GM23248 (cell line): ENCODE data around the gene DOK6. TPM values are rescaled to one million over a fixed set of nuclear protein-coding genes. Genes with fewer than 3 reads are reported as not detected.
"Not testable (repeated sequence)": the region's sequence is repeated elsewhere in the genome, so short reads cannot be mapped to it uniquely, and the experiment has no call there.

Experiments used
- DNase-seq: peaks from one replicate; pipeline ENCODE4 v3.0.0-alpha.2; 2015
- H2AFZ ChIP-seq: fragments of 200-600 bp; sonication (generic); 2 replicates; pipeline ENCODE4 v1.6.1; 2016; ENCODE audit warnings: antibody characterized with exemption
- H3F3A ChIP-seq: fragments of 200-600 bp; sonication (generic); 2 replicates; pipeline ENCODE4 v1.6.1; 2016; ENCODE audit warnings: mild to moderate bottlenecking, antibody characterized with exemption, mixed run types; ENCODE audit not compliant: insufficient read depth
- H3K27ac ChIP-seq: fragments of 200-600 bp; sonication (generic); 2 replicates; pipeline ENCODE4 v1.5.1; 2016; ENCODE audit warnings: mild to moderate bottlenecking
- H3K27me3 ChIP-seq: fragments of 200-600 bp; sonication (generic); replicated peaks from 2 replicates; pipeline ENCODE4 v1.6.1; 2016; ENCODE audit warnings: mild to moderate bottlenecking; ENCODE audit not compliant: insufficient read depth
- H3K36me3 ChIP-seq: fragments of 200-600 bp; sonication (generic); 2 replicates; pipeline ENCODE4 v1.6.1; 2016; ENCODE audit warnings: low read depth, mild to moderate bottlenecking
- H3K4me1 ChIP-seq: fragments of 200-600 bp; sonication (generic); 2 replicates; pipeline ENCODE4 v1.6.1; 2016; ENCODE audit warnings: mild to moderate bottlenecking; ENCODE audit not compliant: insufficient read depth
- H3K4me2 ChIP-seq: fragments of 200-600 bp; sonication (generic); one replicate; pipeline ENCODE4 v1.6.1; 2016; ENCODE audit warnings: mild to moderate bottlenecking; ENCODE audit not compliant: unreplicated experiment
- H3K4me3 ChIP-seq: fragments of 200-600 bp; sonication (generic); 2 replicates; pipeline ENCODE4 v1.5.1; 2016; ENCODE audit warnings: mild to moderate bottlenecking
- H3K79me2 ChIP-seq: fragments of 200-600 bp; sonication (generic); 2 replicates; pipeline ENCODE4 v1.6.1; 2016; ENCODE audit warnings: mild to moderate bottlenecking; ENCODE audit not compliant: insufficient read depth
- H3K9ac ChIP-seq: fragments of 200-600 bp; sonication (generic); 2 replicates; pipeline ENCODE4 v1.6.1; 2016; ENCODE audit warnings: mild to moderate bottlenecking
- H3K9me2 ChIP-seq: fragments of 200-600 bp; sonication (generic); 2 replicates; pipeline ENCODE4 v1.6.1; 2016; ENCODE audit warnings: mixed run types, mild to moderate bottlenecking, moderate library complexity; ENCODE audit not compliant: insufficient read depth
- H3K9me3 ChIP-seq: fragments of 200-600 bp; sonication (generic); one replicate; pipeline ENCODE4 v1.6.1; 2017; ENCODE audit warnings: low read depth
- H4K20me1 ChIP-seq: fragments of 200-600 bp; sonication (generic); 2 replicates; pipeline ENCODE4 v1.6.0; 2016; ENCODE audit not compliant: insufficient read depth
- EZH2 ChIP-seq: fragments of 200-600 bp; sonication (generic); IDR thresholded peaks from 2 replicates; pipeline ENCODE4 v1.6.1; 2018; ENCODE audit warnings: antibody characterized with exemption, mild to moderate bottlenecking; ENCODE audit not compliant: insufficient read depth, poor library complexity, severe bottlenecking
- EZH2phosphoT487 ChIP-seq: fragments of 200-600 bp; sonication (generic); IDR thresholded peaks from 2 replicates; pipeline ENCODE4 v1.6.1; 2018; ENCODE audit warnings: antibody characterized with exemption, moderate library complexity, mild to moderate bottlenecking, low read depth; ENCODE audit not compliant: insufficient read depth
- WGBS, 2 experiments: methylation state at CpG; one replicate each; pipeline ENCODE4 v1.1.6; 2015 to 2017; ENCODE audit warnings: low lambda C conversion rate in 2 of 2, low coverage in 1 of 2; ENCODE audit errors: missing lambda C conversion rate in 2 of 2; 5-methylcytosine and 5-hydroxymethylcytosine counted together
- in situ Hi-C: fragments of 300-500 bp; cut with MboI; formaldehyde crosslinking; loops from 2 replicates; pipeline ENCODE4 v1.15.0; 2020
- polyA plus RNA-seq: library from polyadenylated mRNA; unstranded; fragments of >200 nt; fragmentation: Nextera tagmentation; extraction: Ambion mirVana; gene quantifications from 2 replicates; pipeline ENCODE4 v1.2.1, GENCODE V29; 2016
- total RNA-seq: library from RNA; depleted of rRNA; stranded (reverse); fragments of >200 nt; shearing (Covaris generic); gene quantifications from 2 replicates; pipeline ENCODE4 v1.2.3, GENCODE V29; 2014

Gene DOK6
- total and polyA plus RNA-seq, 2 experiments from 2014 or later: 1.1 to 5.2 TPM

- Histone ChIP-seq H3K36me3 (no peaks in the 10 kb centered on the region), H3K27ac (no peak overlapping the region), H3K4me3 (no peak overlapping the region), H3K9ac (no peak overlapping the region), H3K4me1 (no peaks in the 10 kb centered on the region), H3K9me3 (no peaks in the 10 kb centered on the region), H3K79me2 (no peaks in the 10 kb centered on the region), H3K9me2 (no peaks in the 10 kb centered on the region), H3F3A (no peaks in the 10 kb centered on the region), H4K20me1 (no peaks in the 10 kb centered on the region), H3K4me2 (no peak overlapping the region), H2AFZ (no peak overlapping the region), H3K27me3 (no peaks in the 10 kb centered on the region)
- WGBS, 2 experiments: 31 to 36% methylated on average over 6 of the region's 6 CpGs
- no peak for DNase-seq
- TF ChIP-seq EZH2: no peak
- no peak for TF ChIP-seq EZH2phosphoT487
- in situ Hi-C loops: no loop called here
These were observed 258.5 kb downstream of the DOK6 start for GRCh38 chr18:69659142-69659651.

DNA sequence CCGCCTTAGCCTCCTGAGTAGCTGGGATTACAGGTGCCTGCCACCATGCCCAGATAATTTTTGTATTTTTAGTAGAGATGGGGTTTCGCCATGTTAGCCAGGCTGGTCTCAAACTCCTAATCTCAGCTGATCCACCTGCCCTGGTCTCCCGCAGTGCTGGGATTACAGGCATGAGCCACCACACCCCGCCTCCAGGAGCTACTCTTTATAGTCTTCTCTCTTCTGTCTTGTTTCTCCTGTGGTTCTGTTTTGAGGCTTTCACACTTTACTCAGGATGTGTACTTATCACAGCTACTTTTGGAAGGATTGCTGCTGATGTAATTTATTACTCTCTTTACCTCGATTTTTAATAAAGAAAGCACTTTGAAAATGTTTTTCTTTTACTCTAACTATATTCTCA, 261.4 kb downstream of the DOK6 start:
- H3K79me2 ChIP-seq, H3K9ac ChIP-seq, H3F3A ChIP-seq, DNase-seq, H3K4me3 ChIP-seq, in situ Hi-C loops, H2AFZ ChIP-seq, H3K27me3 ChIP-seq, H3K36me3 ChIP-seq, H3K9me2 ChIP-seq, H3K27ac ChIP-seq, H4K20me1 ChIP-seq, H3K9me3 ChIP-seq, H3K4me2 ChIP-seq, H3K4me1 ChIP-seq: not testable (repeated sequence)
- 69 to 76% methylated on average over 5 of the region's 5 CpGs for WGBS, 2 experiments

GRCh38 chr18:69664399-69664798, 263.7 kb downstream of the DOK6 start:
- H4K20me1 ChIP-seq: no peaks in the 10 kb centered on the region
- no peak overlapping the region for H3K27ac ChIP-seq
- H3K9ac ChIP-seq: no peak overlapping the region
- no peaks in the 10 kb centered on the region for H3K27me3 ChIP-seq
- H2AFZ ChIP-seq: no peak overlapping the region
- H3K4me1 ChIP-seq: no peaks in the 10 kb centered on the region
- in situ Hi-C loops: no loop called here
- H3K79me2 ChIP-seq: no peaks in the 10 kb centered on the region
- TF ChIP-seq EZH2phosphoT487 (no peak), EZH2 (no peak)
- no peak overlapping the region for H3K4me2 ChIP-seq
- no peak overlapping the region for H3K4me3 ChIP-seq
- DNase-seq: no peak
- H3K9me2 ChIP-seq: no peaks in the 10 kb centered on the region
- no peaks in the 10 kb centered on the region for H3F3A ChIP-seq
- H3K36me3 ChIP-seq: no peaks in the 10 kb centered on the region
- H3K9me3 ChIP-seq: no peaks in the 10 kb centered on the region
- WGBS, 2 experiments: 52 to 62% methylated on average over 3 of the region's 3 CpGs

GRCh38 chr18:69674292-69674877, 273.7 kb downstream of the DOK6 start:
- no peak overlapping the region for H3K27ac ChIP-seq
- H2AFZ ChIP-seq: no peak overlapping the region
- in situ Hi-C loops: no loop called here

DNA sequence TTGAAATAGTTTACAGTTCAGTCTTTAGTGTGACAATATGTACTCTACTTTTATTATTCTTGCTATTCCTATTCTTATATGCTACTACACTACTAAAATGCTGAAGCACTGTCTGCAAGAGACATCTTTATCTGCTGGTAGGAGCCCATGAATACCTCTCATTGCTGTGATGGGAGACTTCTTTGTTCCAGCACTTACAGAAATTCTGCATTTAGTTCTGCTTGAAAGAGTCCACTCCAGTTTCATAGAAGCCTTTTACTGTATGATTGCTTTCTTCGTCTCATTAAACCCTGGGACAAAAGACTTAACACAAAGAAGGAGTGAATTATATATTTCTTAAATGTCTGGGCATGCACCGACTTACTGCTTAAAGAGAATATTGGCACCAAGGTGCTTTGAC, 274.3 kb downstream of the DOK6 start:
- H4K20me1 ChIP-seq: no peaks in the 10 kb centered on the region
- no peak overlapping the region for H3K4me3 ChIP-seq
- WGBS, 2 experiments: 90 to 92% methylated on average over 2 of the region's 2 CpGs
- H3K9ac ChIP-seq: no peak overlapping the region
- no peaks in the 10 kb centered on the region for H3K36me3 ChIP-seq
- H3K79me2 ChIP-seq: no peaks in the 10 kb centered on the region
- no peak overlapping the region for H3K27ac ChIP-seq
- no peaks in the 10 kb centered on the region for H3F3A ChIP-seq
- H3K4me2 ChIP-seq: no peak overlapping the region
- DNase-seq: no peak
- H3K9me3 ChIP-seq: no peaks in the 10 kb centered on the region
- TF ChIP-seq EZH2 (no peak), EZH2phosphoT487 (no peak)
- H2AFZ ChIP-seq: no peak overlapping the region
- H3K4me1 ChIP-seq: no peaks in the 10 kb centered on the region
- no peaks in the 10 kb centered on the region for H3K27me3 ChIP-seq
- in situ Hi-C loops: no loop called here
- no peaks in the 10 kb centered on the region for H3K9me2 ChIP-seq

More at GRCh38 chr18:69674292-69674877, 273.7 kb downstream of the DOK6 start:
- H3K27me3 ChIP-seq: no peaks in the 10 kb centered on the region
- 93 to 99% methylated on average over 2 of the region's 2 CpGs for WGBS, 2 experiments
- no peaks in the 10 kb centered on the region for H3K9me3 ChIP-seq
- H3K4me3 ChIP-seq: no peak overlapping the region
- H3K9me2 ChIP-seq: no peaks in the 10 kb centered on the region
- no peaks in the 10 kb centered on the region for H3K4me1 ChIP-seq
- H3F3A ChIP-seq: no peaks in the 10 kb centered on the region
- H3K4me2 ChIP-seq: no peak overlapping the region
- H3K36me3 ChIP-seq: no peaks in the 10 kb centered on the region
- TF ChIP-seq EZH2phosphoT487 (no peak), EZH2 (no peak)
- DNase-seq: no peak
- H3K9ac ChIP-seq: no peak overlapping the region
- no peaks in the 10 kb centered on the region for H4K20me1 ChIP-seq
- no peaks in the 10 kb centered on the region for H3K79me2 ChIP-seq
